GM19452 (cell line): ENCODE measurements around the gene ABCG1.

Experiments
- ATAC-seq: cut with Tn5 transposase; IDR thresholded peaks from one replicate; pipeline ENCODE4 v1.9.1; 2021; ENCODE audit not compliant: unreplicated experiment

The ABCG1 gene

GRCh38 chr21:42266971-42267556 lies 48.1 kb downstream of the ABCG1 start:
- no peak for ATAC-seq

- ATAC-seq = no peak
These were observed 50.4 kb downstream of the ABCG1 start for GRCh38 chr21:42269386-42269785.

- no peak for ATAC-seq
These were observed 52.1 kb downstream of the ABCG1 start for GRCh38 chr21:42271065-42271464.

GRCh38 chr21:42272109-42272962 lies 53.4 kb downstream of the ABCG1 start:
- no peak for ATAC-seq

- no peak for ATAC-seq
These were observed 54.2 kb downstream of the ABCG1 start for GRCh38 chr21:42272984-42273600.

GRCh38 chr21:42276076-42276475 lies 57.1 kb downstream of the ABCG1 start:
- ATAC-seq = no peak

GRCh38 chr21:42276526-42277154 lies 57.7 kb downstream of the ABCG1 start:
- ATAC-seq = no peak

GRCh38 chr21:42277593-42277992 lies 58.7 kb downstream of the ABCG1 start:
- no peak for ATAC-seq

GRCh38 chr21:42278451-42279149 lies 59.7 kb downstream of the ABCG1 start:
- ATAC-seq = no peak

- no peak for ATAC-seq
These were observed 60.5 kb downstream of the ABCG1 start for GRCh38 chr21:42279341-42279871.

- no peak for ATAC-seq
These were observed 60.9 kb downstream of the ABCG1 start for GRCh38 chr21:42279888-42280287.

GRCh38 chr21:42280356-42281180 lies 61.6 kb downstream of the ABCG1 start:
- no peak for ATAC-seq

GRCh38 chr21:42281181-42281680 lies 62.3 kb downstream of the ABCG1 start:
- no peak for ATAC-seq

- ATAC-seq = no peak
These were observed 63.1 kb downstream of the ABCG1 start for GRCh38 chr21:42282021-42282420.

GRCh38 chr21:42282715-42283114 lies 63.8 kb downstream of the ABCG1 start:
- ATAC-seq = no peak

- no peak for ATAC-seq
These were observed 66.8 kb downstream of the ABCG1 start for GRCh38 chr21:42285569-42286245.

- no peak for ATAC-seq
These were observed 67.5 kb downstream of the ABCG1 start for GRCh38 chr21:42286416-42286815.

- ATAC-seq = no peak
These were observed 68.5 kb downstream of the ABCG1 start for GRCh38 chr21:42287193-42288083.
